ENCODE data around the gene TRIM71.

Gene TRIM71

GRCh38 chr3:32840086-32840841 lies 22.5 kb downstream of the TRIM71 start:
- Histone ChIP-seq H3K4me3 (ENCODE audit: low read depth, low read length) (no peak overlapping the region), H3K27ac (no peak overlapping the region)
- DNase-seq: no peak

GRCh38 chr3:32841341-32841740 lies 23.5 kb downstream of the TRIM71 start:
- TF ChIP-seq CTCF (IDR thresholded peaks at IDR 0.05; ENCODE audit: low read depth, low read length): no peak
- DNase-seq: no peak
- Histone ChIP-seq H3K36me3 (no peaks in the 10 kb centered on the region), H3K27me3 (ENCODE audit: insufficient read depth, low read depth, severe bottlenecking) (no peaks in the 10 kb centered on the region), H3K9me3 (ENCODE audit: severe bottlenecking) (no peaks in the 10 kb centered on the region), H3K27ac (no peak overlapping the region), H3K4me3 (ENCODE audit: low read depth, low read length) (no peak overlapping the region)

More at GRCh38 chr3:32840086-32840841, 22.5 kb downstream of the TRIM71 start:
- Histone ChIP-seq H3K9me3 (ENCODE audit: severe bottlenecking) (no peaks in the 10 kb centered on the region), H3K36me3 (no peaks in the 10 kb centered on the region), H3K27me3 (ENCODE audit: insufficient read depth, low read depth, severe bottlenecking) (no peaks in the 10 kb centered on the region)
- TF ChIP-seq CTCF (IDR thresholded peaks at IDR 0.05; ENCODE audit: low read depth, low read length): no peak

GRCh38 chr3:32841867-32842470 lies 24.2 kb downstream of the TRIM71 start:
- no peak overlapping the region for H3K4me3 ChIP-seq (ENCODE audit: low read depth, low read length)
- H3K27me3 ChIP-seq (ENCODE audit: insufficient read depth, low read depth, severe bottlenecking): no peaks in the 10 kb centered on the region
- no peak for TF ChIP-seq CTCF (IDR thresholded peaks at IDR 0.05; ENCODE audit: low read depth, low read length)
- H3K36me3 ChIP-seq: no peaks in the 10 kb centered on the region
- no peak overlapping the region; the same call in 1 of the 2 replicates for H3K27ac ChIP-seq
- DNase-seq: no peak
- H3K9me3 ChIP-seq (ENCODE audit: severe bottlenecking): no peaks in the 10 kb centered on the region

GRCh38 chr3:32842531-32842931 lies 24.7 kb downstream of the TRIM71 start:
- Histone ChIP-seq H3K27me3 (ENCODE audit: insufficient read depth, low read depth, severe bottlenecking) (no peaks in the 10 kb centered on the region), H3K27ac (peak overlapping the region; percentile 58), H3K36me3 (no peaks in the 10 kb centered on the region), H3K9me3 (ENCODE audit: severe bottlenecking) (no peaks in the 10 kb centered on the region), H3K4me3 (ENCODE audit: low read depth, low read length) (no peak overlapping the region)
- no peak for DNase-seq
- no peak for TF ChIP-seq CTCF (IDR thresholded peaks at IDR 0.05; ENCODE audit: low read depth, low read length)

GRCh38 chr3:32842987-32843386 lies 25.2 kb downstream of the TRIM71 start:
- TF ChIP-seq CTCF (IDR thresholded peaks at IDR 0.05; ENCODE audit: low read depth, low read length): no peak
- Histone ChIP-seq H3K9me3 (ENCODE audit: severe bottlenecking) (no peaks in the 10 kb centered on the region), H3K27ac (peak overlapping the region; percentile 58), H3K4me3 (ENCODE audit: low read depth, low read length) (no peak overlapping the region), H3K27me3 (ENCODE audit: insufficient read depth, low read depth, severe bottlenecking) (no peaks in the 10 kb centered on the region), H3K36me3 (no peaks in the 10 kb centered on the region)
- peak; percentile 17 for DNase-seq

All from WERI-Rb-1 (cell line).